NCI-H226 (cell line): ENCODE results near the gene CCDC110.

Source experiments
- DNase-seq: peaks from one replicate; pipeline ENCODE4 v3.0.0-alpha.2; 2015

CCDC110 gene

GRCh38 chr4:185412412-185412811 is 59.1 kb downstream of the CCDC110 start:
- DNase-seq = no peak

GRCh38 chr4:185411849-185412248 is 59.7 kb downstream of the CCDC110 start:
- DNase-seq = no peak

- DNase-seq = no peak
These were observed 63.1 kb downstream of the CCDC110 start for GRCh38 chr4:185408432-185408831.

DNA sequence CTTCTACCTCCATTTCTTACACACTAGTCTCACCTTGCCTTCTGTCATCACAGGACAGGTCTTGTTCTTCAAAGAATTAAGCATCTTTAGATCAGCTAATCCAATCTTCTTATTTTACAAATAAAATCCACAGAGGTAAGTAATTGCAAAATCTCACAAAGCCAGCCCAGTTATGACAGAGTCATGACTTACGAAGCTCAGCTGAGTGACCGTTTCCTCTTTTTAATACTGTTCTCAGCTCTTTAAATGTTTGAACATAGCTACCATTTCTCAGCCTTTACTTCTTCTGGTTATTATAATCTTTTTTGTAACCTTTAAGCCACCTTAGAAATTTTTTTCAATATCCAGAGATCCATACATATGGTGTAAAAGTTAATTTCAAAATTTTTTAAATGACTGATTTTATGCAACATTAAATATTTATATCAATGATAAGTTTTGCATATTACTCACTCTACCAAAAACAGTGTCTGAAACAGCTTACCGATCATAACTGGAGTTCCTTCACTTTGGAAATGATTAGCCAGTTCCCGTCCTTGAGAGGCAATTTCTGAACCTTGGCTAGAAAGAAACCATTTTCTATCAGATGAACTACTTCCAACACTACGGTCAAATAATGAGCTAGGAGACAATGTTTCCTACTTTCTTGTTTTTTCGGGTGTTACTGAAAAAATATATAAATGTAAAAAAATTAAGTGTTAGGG is 66.1 kb downstream of the CCDC110 start:
- no peak for DNase-seq

DNA sequence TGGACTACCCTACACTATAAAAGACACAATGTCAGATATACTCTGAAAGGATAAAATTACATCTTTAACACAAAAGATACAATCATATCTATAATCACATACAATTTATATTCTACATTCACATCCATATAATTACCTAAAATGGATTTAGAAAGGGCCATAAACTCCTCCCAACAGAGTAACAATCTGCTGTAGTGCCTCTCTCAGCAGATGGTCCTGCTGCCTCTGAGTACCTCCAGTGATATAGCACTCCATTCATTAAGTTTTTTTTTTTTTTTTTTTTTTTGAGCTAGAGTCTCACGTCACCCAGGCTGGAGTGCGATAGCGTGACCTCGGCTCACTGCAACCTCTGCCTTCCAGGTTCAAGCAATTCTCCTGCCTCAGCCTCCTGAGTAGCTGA is 67.5 kb downstream of the CCDC110 start:
- no peak for DNase-seq

DNA sequence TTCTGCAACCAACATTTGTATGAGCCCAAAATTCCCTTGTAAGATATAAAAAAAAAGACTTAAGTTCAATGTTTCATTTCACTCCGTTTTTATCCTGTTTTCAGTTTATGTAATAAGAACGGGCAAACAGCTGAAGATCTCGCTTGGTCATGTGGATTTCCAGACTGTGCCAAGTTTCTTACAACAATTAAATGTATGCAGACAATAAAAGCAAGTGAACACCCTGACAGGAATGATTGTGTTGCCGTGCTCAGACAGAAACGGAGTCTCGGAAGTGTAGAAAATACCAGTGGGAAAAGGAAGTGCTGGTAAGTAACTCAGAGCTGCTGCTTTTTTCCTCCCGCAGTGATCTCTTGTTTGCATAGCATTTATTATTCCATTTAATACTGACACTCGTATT is 72.1 kb downstream of the CCDC110 start:
- no peak for DNase-seq

GRCh38 chr4:185398618-185399017 is 72.9 kb downstream of the CCDC110 start:
- no peak for DNase-seq

DNA sequence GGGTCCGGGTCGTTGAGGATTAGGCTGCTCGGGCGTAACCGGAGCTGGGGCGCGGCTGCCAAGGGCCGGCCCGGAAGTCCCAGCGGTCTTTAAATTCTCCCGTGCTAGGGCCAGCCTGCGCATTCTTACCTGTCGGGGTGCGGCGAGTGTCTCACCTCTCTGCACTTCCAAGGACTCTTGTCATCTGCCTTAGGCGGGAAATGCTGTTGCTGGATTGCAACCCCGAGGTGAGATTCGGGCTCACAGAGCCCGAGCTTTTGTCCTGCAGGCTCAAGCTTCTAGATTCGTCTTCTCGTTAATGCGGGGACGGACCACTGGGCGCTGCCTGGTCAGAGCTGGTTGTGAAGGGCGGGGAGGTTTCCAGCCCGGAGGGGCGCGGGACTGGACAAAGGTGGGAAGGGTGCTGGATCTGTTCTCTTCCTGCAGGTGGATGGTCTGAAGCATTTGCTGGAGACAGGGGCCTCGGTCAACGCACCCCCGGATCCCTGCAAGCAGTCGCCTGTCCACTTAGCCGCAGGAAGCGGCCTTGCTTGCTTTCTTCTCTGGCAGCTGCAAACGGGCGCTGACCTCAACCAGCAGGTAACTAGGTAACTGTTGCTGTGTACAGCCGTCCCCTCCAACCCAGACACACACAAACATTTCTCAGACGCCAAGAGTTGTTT is 74.7 kb downstream of the CCDC110 start, which contains the start of gene ANKRD37:
TSS of gene ANKRD37 (plus strand) at position 118 of the 662 bp plus-strand sequence. CDS start at position 201, 83 bp downstream.
- DNase-seq = no peak

DNA sequence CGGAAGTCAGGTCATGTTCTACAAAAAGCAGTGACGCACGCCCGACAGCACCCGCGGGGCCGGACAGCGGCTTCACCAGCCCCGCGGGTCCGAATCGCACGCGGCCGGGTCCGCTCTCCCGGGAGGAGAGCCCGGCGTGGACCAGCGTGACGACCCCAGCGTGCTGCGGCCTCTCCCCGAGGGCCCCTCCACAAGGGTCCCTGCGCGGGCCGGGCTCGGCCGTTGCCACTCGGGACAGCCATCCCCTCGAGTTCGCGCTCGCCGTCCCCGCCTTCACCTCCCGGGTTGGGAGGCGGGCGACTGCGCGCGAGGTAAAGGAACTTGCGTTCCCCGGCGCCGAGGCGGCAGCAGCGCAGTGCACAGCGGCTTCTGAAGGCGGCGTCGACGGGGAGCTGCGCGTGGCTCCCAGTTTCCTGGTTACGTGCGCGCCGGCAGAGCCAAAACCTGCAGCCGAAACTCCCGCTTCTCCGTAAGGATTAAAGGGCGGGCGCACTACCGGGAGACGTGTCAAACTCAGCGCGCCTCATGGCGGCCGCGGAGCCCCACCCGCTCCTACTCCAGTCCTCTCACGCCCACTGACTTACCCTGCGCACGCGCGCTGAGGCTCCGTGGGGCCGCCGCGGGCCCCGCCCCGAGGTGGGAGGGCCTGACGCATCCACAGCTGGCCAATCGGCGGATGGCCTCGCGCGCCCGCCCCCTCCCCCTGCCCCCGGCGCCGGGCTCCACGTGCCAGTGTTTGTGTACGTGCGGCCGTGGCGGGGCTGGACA is 75.4 kb downstream of the CCDC110 start:
- DNase-seq = peak; percentile 87

- DNase-seq = no peak
These were observed 76.1 kb downstream of the CCDC110 start, which contains the start of gene LRP2BP for GRCh38 chr4:185395238-185395955. TSS of gene LRP2BP (minus strand) at chr4:185395924. CDS start at chr4:185378186, 17,738 bp downstream.
